IMR-90 (cell line): ENCODE data around the gene MKNK2. TPM values are rescaled to one million over a fixed set of nuclear protein-coding genes. Genes with fewer than 3 reads are reported as not detected.

Experiments
- ATAC-seq: fragments of 200-7000 bp; cut with Tn5 transposase; 2 replicates; pipeline ENCODE4 v1.9.1; 2020; ENCODE audit warnings: low read depth, mild to moderate bottlenecking, moderate library complexity
- BruUV-seq: library from RNA; stranded (reverse); fragments of 400-500 nt; replicated peaks from 2 replicates; lab custom pipeline; 2021; lab: Mats Ljungman, UMichigan
- CTCF ChIA-PET: fragments of 300-600 bp; formaldehyde crosslinking; extraction: SDS; loops from one replicate; lab custom pipeline; 2021; ENCODE audit warnings: antibody characterized with exemption; lab: Yijun Ruan, JAX
- POLR2A ChIA-PET: fragments of 300-600 bp; sonication (Branson Sonifier 250); formaldehyde crosslinking; loops from one replicate; lab custom pipeline; 2022; ENCODE audit warnings: antibody characterized with exemption; ENCODE audit not compliant: unreplicated experiment; lab: Charles Lee
- DNase-seq: peaks from one replicate; pipeline ENCODE4 v3.0.0; 2013
- H2AFZ ChIP-seq: replicated peaks from 2 replicates; pipeline ENCODE3; 2013; ENCODE audit warnings: low read length, mild to moderate bottlenecking; ENCODE audit not compliant: poor library complexity
- H2AK5ac ChIP-seq: 2 replicates; pipeline ENCODE4 v1.6.1; 2013; ENCODE audit warnings: low read depth, low read length, inconsistent platforms
- H2AK9ac ChIP-seq: replicated peaks from 2 replicates; pipeline ENCODE3; 2013; ENCODE audit warnings: mild to moderate bottlenecking, low read depth, low read length, moderate library complexity; ENCODE audit not compliant: poor library complexity
- H2BK120ac ChIP-seq: 2 replicates; pipeline ENCODE4 v1.6.1; 2013; ENCODE audit warnings: low read depth, low read length, inconsistent platforms
- H2BK15ac ChIP-seq: 3 replicates; pipeline ENCODE4 v1.6.1; 2013; ENCODE audit warnings: low read depth, low read length, inconsistent platforms
- H2BK20ac ChIP-seq: 2 replicates; pipeline ENCODE4 v1.6.1; 2013; ENCODE audit warnings: low read depth, mild to moderate bottlenecking, inconsistent platforms, low read length, moderate library complexity
- H2BK5ac ChIP-seq: 2 replicates; pipeline ENCODE4 v1.6.1; 2013; ENCODE audit warnings: mild to moderate bottlenecking, low read depth, low read length, inconsistent platforms; ENCODE audit not compliant: poor library complexity, severe bottlenecking
- H3K14ac ChIP-seq: replicated peaks from 2 replicates; pipeline ENCODE4 v1.6.1; 2013; ENCODE audit warnings: low read depth, low read length, inconsistent platforms
- H3K18ac ChIP-seq: 2 replicates; pipeline ENCODE4 v1.6.1; 2013; ENCODE audit warnings: low read depth, low read length, control low read depth
- H3K23ac ChIP-seq: 2 replicates; pipeline ENCODE4 v1.6.1; 2013; ENCODE audit warnings: low read depth, low read length, inconsistent platforms
- H3K27ac ChIP-seq: 2 replicates; pipeline ENCODE4 v1.5.1; 2013; ENCODE audit warnings: mild to moderate bottlenecking, control low read depth, low read length; ENCODE audit not compliant: insufficient read depth
- H3K27me3 ChIP-seq: 2 replicates; pipeline ENCODE4 v1.6.1; 2013; ENCODE audit warnings: low read length; ENCODE audit not compliant: control insufficient read depth, insufficient read depth
- H3K36me3 ChIP-seq: 2 replicates; pipeline ENCODE4 v1.6.1; 2013; ENCODE audit warnings: low read length, mixed read lengths; ENCODE audit not compliant: control insufficient read depth, insufficient read depth
- H3K4ac ChIP-seq: 2 replicates; pipeline ENCODE4 v1.6.1; 2013; ENCODE audit warnings: low read depth, low read length, inconsistent platforms
- H3K4me1 ChIP-seq: 2 replicates; pipeline ENCODE4 v1.6.1; 2013; ENCODE audit warnings: low read length, mixed read lengths; ENCODE audit not compliant: control insufficient read depth, insufficient read depth
- H3K4me2 ChIP-seq: 2 replicates; pipeline ENCODE4 v1.6.1; 2013; ENCODE audit warnings: low read depth, mild to moderate bottlenecking, control low read depth, low read length, moderate library complexity
- H3K4me3 ChIP-seq: 2 replicates; pipeline ENCODE4 v1.5.1; 2013; ENCODE audit warnings: low read depth, mild to moderate bottlenecking, control low read depth, low read length, moderate library complexity; ENCODE audit not compliant: insufficient read depth
- H3K56ac ChIP-seq: 2 replicates; pipeline ENCODE4 v1.6.1; 2013; ENCODE audit warnings: low read length, inconsistent platforms; ENCODE audit not compliant: insufficient read depth; ENCODE audit errors: extremely low read depth
- H3K79me1 ChIP-seq, 2 experiments: 2 replicates each; pipeline ENCODE4 v1.6.1; 2013; ENCODE audit warnings: low read length in 2 of 2, inconsistent platforms in 1 of 2, low read depth in 1 of 2
- H3K9ac ChIP-seq: 2 replicates; pipeline ENCODE4 v1.6.1; 2013; ENCODE audit warnings: low read depth, low read length, control low read depth
- H3K9me1 ChIP-seq: 2 replicates; pipeline ENCODE4 v1.6.1; 2013; ENCODE audit warnings: low read length, inconsistent platforms; ENCODE audit not compliant: insufficient read depth
- H3K9me3 ChIP-seq: 2 replicates; pipeline ENCODE4 v1.6.1; 2013; ENCODE audit warnings: low read length; ENCODE audit not compliant: control insufficient read depth, insufficient read depth
- H4K20me1 ChIP-seq: 2 replicates; pipeline ENCODE4 v1.6.1; 2013; ENCODE audit warnings: low read length, inconsistent platforms; ENCODE audit not compliant: insufficient read depth
- H4K5ac ChIP-seq: 2 replicates; pipeline ENCODE4 v1.6.1; 2013; ENCODE audit warnings: mild to moderate bottlenecking, low read depth, low read length, control low read depth
- H4K8ac ChIP-seq, 2 experiments: 2 replicates each; pipeline ENCODE4 v1.6.1; 2013; ENCODE audit warnings: low read depth in 2 of 2, low read length in 2 of 2, control low read depth in 1 of 2, inconsistent platforms in 1 of 2
- H4K91ac ChIP-seq: 2 replicates; pipeline ENCODE4 v1.6.1; 2013; ENCODE audit warnings: low read depth, low read length, inconsistent platforms; ENCODE audit not compliant: insufficient read depth
- BHLHE40 ChIP-seq: fragments of 150-350 bp; IDR thresholded peaks from 2 replicates; pipeline ENCODE4 v1.6.1; 2016; ENCODE audit warnings: mild to moderate bottlenecking, low read depth, low read length
- CTCF ChIP-seq: conservative IDR thresholded peaks from 2 replicates; pipeline ENCODE4 v1.5.1; 2012; ENCODE audit warnings: mild to moderate bottlenecking, low read depth, low read length, improper control_type of control experiment
- ELK1 ChIP-seq: fragments of 150-350 bp; IDR thresholded peaks from 2 replicates; pipeline ENCODE4 v1.6.1; 2016; ENCODE audit warnings: low read depth, mild to moderate bottlenecking, low read length, moderate library complexity, borderline replicate concordance
- FOS ChIP-seq: fragments of 150-350 bp; IDR thresholded peaks from 2 replicates; pipeline ENCODE4 v1.6.1; 2016; ENCODE audit warnings: low read depth, low read length
- MAFK ChIP-seq: IDR thresholded peaks from 2 replicates; pipeline ENCODE4 v1.6.1; 2012; ENCODE audit warnings: low read depth, low read length, improper control_type of control experiment
- MXI1 ChIP-seq: IDR thresholded peaks from 2 replicates; pipeline ENCODE4 v1.6.1; 2012; ENCODE audit warnings: low read depth, mild to moderate bottlenecking, low read length, moderate library complexity, borderline replicate concordance
- POLR2A ChIP-seq: IDR thresholded peaks from 2 replicates; pipeline ENCODE4 v1.6.1; 2012; ENCODE audit warnings: mild to moderate bottlenecking, low read depth, low read length
- RAD21 ChIP-seq: IDR thresholded peaks from 2 replicates; pipeline ENCODE4 v1.6.1; 2012; ENCODE audit warnings: low read length, improper control_type of control experiment
- RCOR1 ChIP-seq: IDR thresholded peaks from 2 replicates; pipeline ENCODE4 v1.6.1; 2012; ENCODE audit warnings: mild to moderate bottlenecking, low read length, improper control_type of control experiment; ENCODE audit not compliant: insufficient replicate concordance
- RFX5 ChIP-seq: IDR thresholded peaks from 2 replicates; pipeline ENCODE4 v1.8.0; 2012; ENCODE audit warnings: low read depth, mild to moderate bottlenecking, low read length, moderate library complexity
- SMC3 ChIP-seq: fragments of 150-350 bp; IDR thresholded peaks from 2 replicates; pipeline ENCODE4 v1.6.1; 2016; ENCODE audit warnings: low read depth, mild to moderate bottlenecking, antibody characterized with exemption, low read length, moderate library complexity
- USF2 ChIP-seq: fragments of 150-350 bp; IDR thresholded peaks from 2 replicates; pipeline ENCODE4 v1.6.1; 2017; ENCODE audit warnings: mild to moderate bottlenecking, antibody characterized with exemption, low read length, low read depth
- WGBS, 2 experiments: methylation state at CpG; one replicate each; pipeline versions ENCODE4 v1.1.5 to v1.1.7; 2013; ENCODE audit warnings: missing lambda C conversion rate in 2 of 2; ENCODE audit not compliant: insufficient read length in 1 of 2; ENCODE audit errors: extremely low coverage in 2 of 2; 5-methylcytosine and 5-hydroxymethylcytosine counted together
- dilution Hi-C: fragments of 300-500 bp; cut with HindIII; formaldehyde crosslinking; loops from one replicate; pipeline ENCODE4 v1.14.3; 2018; ENCODE audit warnings: low sequenced_read_pairs; ENCODE audit not compliant: unreplicated experiment
- in situ Hi-C: fragments of 300-500 bp; cut with MboI; formaldehyde crosslinking; loops from 3 replicates; pipeline ENCODE4 v1.14.3; 2019; ENCODE audit warnings: low sequenced_read_pairs, inconsistent platforms, mixed read lengths
- intact Hi-C: fragments of 100-400 bp; cut with micrococcal nuclease; formaldehyde crosslinking; loops from 2 replicates; pipeline ENCODE4 v1.10.0; 2022
- polyA plus RNA-seq, 3 experiments: library from polyadenylated mRNA; depleted of rRNA; stranded (reverse); fragments of >200 nt; gene quantifications; 2 replicates each; pipeline ENCODE4 v1.2.3, GENCODE V29; 2012; ENCODE audit warnings: low replicate concordance in 1 of 3
- total RNA-seq: library from RNA; depleted of rRNA; stranded (reverse); fragments of >200 nt; gene quantifications from 2 replicates; pipeline ENCODE4 v1.2.3, GENCODE V29; 2012

The MKNK2 gene
- total and polyA plus RNA-seq, 2 of the 4 experiments (the other 2 are of a cell fraction), result 21.9 to 31.8 TPM

GRCh38 chr19:2039959-2040646 lies 10.9 kb downstream of the MKNK2 start:
- H2BK5ac ChIP-seq, result no peak overlapping the region
- peak overlapping the region; percentile 65 for H2AK9ac ChIP-seq
- no TSS peak for BruUV-seq
- peaks cover 47% of the 10 kb centered on the region for H3K36me3 ChIP-seq
- H2BK20ac ChIP-seq, result no peak overlapping the region
- DNase-seq, result no peak
- H2BK120ac ChIP-seq, result no peak overlapping the region
- ATAC-seq, result no peak
- intact Hi-C loops, result no loop called here
- no peak overlapping the region for H4K8ac ChIP-seq
- no peak overlapping the region for H2BK15ac ChIP-seq
- H3K56ac ChIP-seq, result no peak overlapping the region
- no peak overlapping the region for H3K9ac ChIP-seq
- H3K9me3 ChIP-seq, result peaks cover 7% of the 10 kb centered on the region
- H3K9me1 ChIP-seq, result 0 out of 2 replicates have a peak, but pooled peaks cover 4% of the 10 kb centered on the region
- no peak for TF ChIP-seq MXI1
- no peak for TF ChIP-seq MAFK
- no peak for TF ChIP-seq FOS
- TF ChIP-seq CTCF, result no peak
- TF ChIP-seq RCOR1, result no peak
- TF ChIP-seq RAD21, result no peak
- TF ChIP-seq RFX5, result no peak
- no peak for TF ChIP-seq POLR2A
- TF ChIP-seq SMC3, result no peak
- TF ChIP-seq USF2, result no peak
- no peak for TF ChIP-seq ELK1
- TF ChIP-seq BHLHE40, result no peak
- H3K23ac ChIP-seq, result no peak overlapping the region
- H4K5ac ChIP-seq, result no peak overlapping the region
- no peak overlapping the region for H4K91ac ChIP-seq
- no peak overlapping the region for H3K18ac ChIP-seq
- H3K4me2 ChIP-seq, result no peak overlapping the region
- POLR2A ChIA-PET, result interaction anchor here (0.6 kb wide), 1 partner anchor 34 kb away, joined by 5 read pairs; no protein-coding TSS in a partner anchor
- dilution Hi-C loops, result no loop called here
- 85% methylated on average over 8 of the region's 20 CpGs; no CpG with 5 or more reads in 1 of the 2 experiments for WGBS, 2 experiments
- no peak overlapping the region for H3K14ac ChIP-seq
- H4K20me1 ChIP-seq, result peaks cover 12% of the 10 kb centered on the region
- peaks cover 5 to 21% of the 10 kb centered on the region in 2 experiments; a peak in 3 of 4 replicates for H3K79me1 ChIP-seq
- in situ Hi-C loops, result no loop called here
- no peak overlapping the region for H3K4me3 ChIP-seq
- H3K4me1 ChIP-seq, result peaks cover 14% of the 10 kb centered on the region
- H2AFZ ChIP-seq, result no peak overlapping the region
- H2AK5ac ChIP-seq, result no peak overlapping the region
- H3K27ac ChIP-seq, result no peak overlapping the region
- no peak overlapping the region for H3K4ac ChIP-seq
- no peaks in the 10 kb centered on the region for H3K27me3 ChIP-seq
- CTCF ChIA-PET, result no interaction called here
